BLaER1 (cell line): ENCODE measurements around the gene SIK3.
A peak's percentile ranks its signal among the peaks of the same experiment; 100 is the strongest.

ENCODE experiments used
- H3K27ac ChIP-seq: shearing (Covaris generic); formaldehyde crosslinking; 2 replicates; pipeline ENCODE4 v1.8.1; 2022
- H3K27me3 ChIP-seq: shearing (Covaris generic); formaldehyde crosslinking; 2 replicates; pipeline ENCODE4 v1.8.1; 2022
- H3K36me3 ChIP-seq: shearing (Covaris generic); formaldehyde crosslinking; 2 replicates; pipeline ENCODE4 v1.8.1; 2022
- H3K4me1 ChIP-seq: shearing (Covaris generic); formaldehyde crosslinking; 2 replicates; pipeline ENCODE4 v1.8.1; 2022
- H3K4me2 ChIP-seq: shearing (Covaris generic); formaldehyde crosslinking; 2 replicates; pipeline ENCODE4 v1.8.1; 2022
- H3K4me3 ChIP-seq: shearing (Covaris generic); formaldehyde crosslinking; 2 replicates; pipeline ENCODE4 v1.8.1; 2022
- H3K9ac ChIP-seq: shearing (Covaris generic); formaldehyde crosslinking; 2 replicates; pipeline ENCODE4 v1.8.1; 2022
- H3K9me3 ChIP-seq: shearing (Covaris generic); formaldehyde crosslinking; 2 replicates; pipeline ENCODE4 v1.8.1; 2022
- H4K20me1 ChIP-seq: shearing (Covaris generic); formaldehyde crosslinking; 2 replicates; pipeline ENCODE4 v1.8.1; 2022
- Cebpa-rat ChIP-seq: shearing (Covaris generic); IDR thresholded peaks from 2 replicates; pipeline ENCODE4 v1.8.1; 2022

SIK3 gene

GRCh38 chr11:116861539-116861938 lies 236.7 kb downstream of the SIK3 start:
- Histone ChIP-seq H3K27ac (no peak overlapping the region), H3K9ac (no peak overlapping the region), H3K27me3 (no peaks in the 10 kb centered on the region), H3K4me3 (no peak overlapping the region), H3K4me1 (no peaks in the 10 kb centered on the region), H3K36me3 (peaks cover 88% of the 10 kb centered on the region), H3K9me3 (no peaks in the 10 kb centered on the region), H3K4me2 (no peak overlapping the region), H4K20me1 (no peaks in the 10 kb centered on the region)
- no peak for TF ChIP-seq Cebpa-rat

- Histone ChIP-seq H3K9me3 (no peaks in the 10 kb centered on the region; the same call in 1 of the 2 replicates), H3K4me1 (no peaks in the 10 kb centered on the region), H3K9ac (no peak overlapping the region), H4K20me1 (no peaks in the 10 kb centered on the region), H3K27me3 (no peaks in the 10 kb centered on the region), H3K4me3 (no peak overlapping the region), H3K36me3 (peaks cover 80% of the 10 kb centered on the region), H3K27ac (no peak overlapping the region), H3K4me2 (no peak overlapping the region)
- TF ChIP-seq Cebpa-rat = no peak
Measured at GRCh38 chr11:116860303-116860702, 237.9 kb downstream of the SIK3 start.

DNA sequence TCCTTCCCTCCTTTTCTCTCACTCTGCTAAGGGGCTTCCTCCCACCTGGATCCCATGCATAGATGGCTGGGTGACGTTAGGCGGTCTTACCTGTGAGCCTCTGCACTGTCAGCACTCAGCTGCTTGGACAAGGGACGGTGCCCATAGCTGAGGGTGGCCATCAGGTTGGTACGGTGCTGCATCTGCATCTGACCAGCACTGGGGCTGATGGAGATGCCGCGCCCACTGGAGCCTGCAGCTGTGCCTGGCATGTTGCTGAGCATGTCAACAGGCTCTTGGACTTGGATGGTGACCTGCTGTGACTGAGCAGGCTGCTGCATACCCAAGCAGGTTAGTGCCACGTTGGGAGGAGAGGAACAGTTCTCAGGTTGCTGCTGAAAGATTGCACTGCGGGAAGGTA lies 239.1 kb downstream of the SIK3 start:
- peaks cover 69% of the 10 kb centered on the region for H3K36me3 ChIP-seq
- H3K9ac ChIP-seq = no peak overlapping the region
- no peak overlapping the region for H3K4me3 ChIP-seq
- no peaks in the 10 kb centered on the region for H3K27me3 ChIP-seq
- no peak overlapping the region for H3K27ac ChIP-seq
- H3K4me2 ChIP-seq = no peak overlapping the region
- H4K20me1 ChIP-seq = no peaks in the 10 kb centered on the region
- no peaks in the 10 kb centered on the region; the same call in 1 of the 2 replicates for H3K9me3 ChIP-seq
- TF ChIP-seq Cebpa-rat = no peak
- peaks cover 6% of the 10 kb centered on the region for H3K4me1 ChIP-seq

DNA sequence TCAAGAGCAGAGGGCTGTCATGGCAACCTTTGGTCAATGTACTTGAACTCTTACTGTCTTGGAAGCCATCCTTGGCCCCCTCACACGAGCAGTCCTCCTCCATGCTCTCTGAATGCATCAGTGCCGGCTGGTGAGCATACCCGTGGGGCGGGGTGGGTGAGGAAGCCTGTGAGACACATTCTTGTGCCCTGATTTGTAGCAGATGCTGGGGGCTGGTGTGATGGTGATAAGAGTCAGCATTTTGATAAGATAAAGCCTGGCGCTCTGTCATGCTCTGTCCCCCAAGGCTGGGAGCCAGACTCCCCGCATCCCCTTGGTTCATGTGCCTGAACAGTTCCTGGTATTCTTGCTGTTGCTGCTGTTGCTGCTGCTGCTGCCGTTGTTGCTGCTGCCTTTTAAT lies 240.3 kb downstream of the SIK3 start:
- Histone ChIP-seq H3K4me2 (no peak overlapping the region), H3K9ac (no peak overlapping the region), H3K27ac (no peak overlapping the region), H3K9me3 (no peaks in the 10 kb centered on the region; the same call in 1 of the 2 replicates), H3K4me3 (no peak overlapping the region), H3K36me3 (peaks cover 57% of the 10 kb centered on the region), H3K4me1 (peaks cover 18% of the 10 kb centered on the region), H4K20me1 (peaks cover 4% of the 10 kb centered on the region; the same call in 1 of the 2 replicates), H3K27me3 (no peaks in the 10 kb centered on the region)
- TF ChIP-seq Cebpa-rat = no peak

- H3K27me3 ChIP-seq = no peaks in the 10 kb centered on the region
- no peak for TF ChIP-seq Cebpa-rat
Measured at GRCh38 chr11:116857316-116857715, 240.9 kb downstream of the SIK3 start.

GRCh38 chr11:116856423-116856822 lies 241.8 kb downstream of the SIK3 start:
- peaks cover 42% of the 10 kb centered on the region for H3K36me3 ChIP-seq
- no peak overlapping the region for H3K4me3 ChIP-seq
- no peak overlapping the region for H3K27ac ChIP-seq
- no peak overlapping the region for H3K4me2 ChIP-seq
- H3K9me3 ChIP-seq = no peaks in the 10 kb centered on the region; the same call in 1 of the 2 replicates
- H3K27me3 ChIP-seq = no peaks in the 10 kb centered on the region
- H3K9ac ChIP-seq = no peak overlapping the region
- no peak for TF ChIP-seq Cebpa-rat
- H4K20me1 ChIP-seq = peaks cover 16% of the 10 kb centered on the region; the same call in 1 of the 2 replicates
- H3K4me1 ChIP-seq = peaks cover 33% of the 10 kb centered on the region

More at GRCh38 chr11:116857316-116857715, 240.9 kb downstream of the SIK3 start:
- no peak overlapping the region for H3K9ac ChIP-seq
- H3K36me3 ChIP-seq = peaks cover 51% of the 10 kb centered on the region
- no peak overlapping the region for H3K27ac ChIP-seq
- H3K9me3 ChIP-seq = no peaks in the 10 kb centered on the region; the same call in 1 of the 2 replicates
- H3K4me2 ChIP-seq = no peak overlapping the region
- H3K4me1 ChIP-seq = peaks cover 24% of the 10 kb centered on the region
- H4K20me1 ChIP-seq = peaks cover 10% of the 10 kb centered on the region; the same call in 1 of the 2 replicates
- no peak overlapping the region for H3K4me3 ChIP-seq

- H3K36me3 ChIP-seq = peaks cover 32% of the 10 kb centered on the region
- H3K9ac ChIP-seq = no peak overlapping the region
- no peak overlapping the region for H3K4me3 ChIP-seq
- H3K4me1 ChIP-seq = peaks cover 43% of the 10 kb centered on the region
- no peak for TF ChIP-seq Cebpa-rat
- H3K27ac ChIP-seq = no peak overlapping the region
- H3K4me2 ChIP-seq = no peak overlapping the region
- H4K20me1 ChIP-seq = peaks cover 16% of the 10 kb centered on the region; the same call in 1 of the 2 replicates
- no peaks in the 10 kb centered on the region for H3K27me3 ChIP-seq
- no peaks in the 10 kb centered on the region; the same call in 1 of the 2 replicates for H3K9me3 ChIP-seq
Measured at GRCh38 chr11:116855413-116855812, 242.8 kb downstream of the SIK3 start.

DNA sequence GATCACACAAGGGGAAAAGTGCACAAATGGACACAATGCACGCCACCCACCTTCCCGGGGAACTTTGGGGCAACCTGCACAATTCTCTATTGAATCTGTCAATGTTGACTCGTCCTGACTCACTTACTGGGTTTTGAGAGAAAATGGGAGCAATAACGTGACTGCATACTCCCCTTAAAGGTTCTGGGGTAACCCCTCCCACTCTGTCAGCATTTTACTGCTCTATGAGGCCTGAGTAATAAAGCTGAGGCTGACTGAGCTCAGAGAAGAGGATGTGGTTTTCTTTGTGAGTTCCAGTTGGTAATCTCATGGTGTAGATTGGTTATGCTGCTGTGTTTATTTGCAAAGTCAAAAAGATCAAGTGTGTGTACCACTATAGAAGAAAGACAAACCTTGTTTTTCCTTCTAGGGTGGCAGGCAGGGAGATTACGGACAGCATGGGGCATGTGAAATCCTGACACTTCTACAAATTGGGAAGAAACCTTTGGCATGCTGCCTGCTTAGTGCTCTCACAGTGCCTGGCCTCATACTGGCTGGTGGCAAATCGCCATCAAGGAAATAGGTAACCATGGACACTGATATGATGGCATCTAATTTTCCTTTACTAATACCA lies 244.7 kb downstream of the SIK3 start:
- no peak overlapping the region for H3K4me3 ChIP-seq
- H3K4me1 ChIP-seq = peaks cover 62% of the 10 kb centered on the region
- H3K9me3 ChIP-seq = no peaks in the 10 kb centered on the region; the same call in 1 of the 2 replicates
- TF ChIP-seq Cebpa-rat = no peak
- no peaks in the 10 kb centered on the region for H3K27me3 ChIP-seq
- H4K20me1 ChIP-seq = peaks cover 16% of the 10 kb centered on the region; the same call in 1 of the 2 replicates
- peaks cover 20% of the 10 kb centered on the region for H3K36me3 ChIP-seq
- H3K4me2 ChIP-seq = peak overlapping the region; percentile 87
- H3K27ac ChIP-seq = peak overlapping the region; percentile 65; the same call in 1 of the 2 replicates
- H3K9ac ChIP-seq = no peak overlapping the region

DNA sequence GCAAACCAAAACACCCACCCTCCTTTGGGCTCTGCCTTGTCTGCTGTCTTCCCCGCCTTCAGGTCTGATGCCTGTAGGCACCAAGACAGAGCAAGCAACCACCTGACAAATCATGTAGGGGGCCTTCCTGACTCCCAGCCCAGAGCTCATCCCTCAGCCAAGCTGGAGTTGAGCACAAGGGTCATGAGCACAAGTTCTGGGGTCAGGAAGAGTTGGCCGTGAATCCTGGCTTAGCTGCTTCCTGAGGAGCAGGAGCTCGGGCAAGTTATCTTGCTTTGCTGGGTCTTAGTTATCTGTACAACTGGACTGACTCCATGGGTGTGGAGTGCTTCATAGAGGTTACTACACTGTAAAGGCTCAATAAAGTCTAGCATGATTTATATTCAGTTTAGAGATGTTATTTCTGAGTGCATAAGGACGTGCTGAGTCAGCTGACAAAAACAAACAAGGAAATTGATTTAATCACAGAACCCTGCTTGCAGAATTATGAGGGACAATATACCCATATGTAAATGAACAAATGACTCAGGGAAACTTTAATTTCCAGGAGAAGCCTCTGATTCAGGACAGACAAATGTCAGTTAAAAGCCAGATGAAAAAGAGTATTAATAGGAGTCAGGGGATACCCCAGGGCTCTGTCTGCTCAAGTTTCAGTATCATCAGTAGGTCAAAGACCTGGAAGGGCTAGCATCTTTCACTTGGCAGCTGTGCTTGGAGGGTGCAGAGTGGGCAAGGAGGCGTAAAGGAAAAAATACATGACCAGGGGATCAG lies 245.8 kb downstream of the SIK3 start:
- no peaks in the 10 kb centered on the region for H3K27me3 ChIP-seq
- H4K20me1 ChIP-seq = peaks cover 16% of the 10 kb centered on the region; the same call in 1 of the 2 replicates
- H3K9ac ChIP-seq = peak overlapping the region; percentile 65
- peaks cover 63% of the 10 kb centered on the region for H3K4me1 ChIP-seq
- H3K4me2 ChIP-seq = peak overlapping the region; percentile 87
- TF ChIP-seq Cebpa-rat = no peak
- peak overlapping the region; percentile 65 for H3K27ac ChIP-seq
- H3K4me3 ChIP-seq = peak overlapping the region; percentile 17; the same call in 1 of the 2 replicates
- peaks cover 20% of the 10 kb centered on the region for H3K36me3 ChIP-seq
- H3K9me3 ChIP-seq = no peaks in the 10 kb centered on the region; the same call in 1 of the 2 replicates

GRCh38 chr11:116851626-116852025 lies 246.6 kb downstream of the SIK3 start:
- Histone ChIP-seq H3K9ac (peak overlapping the region; percentile 65), H3K4me2 (peak overlapping the region; percentile 87)
- TF ChIP-seq Cebpa-rat = peak; percentile 59; the same call in 1 of the 2 replicates

More at GRCh38 chr11:116851626-116852025, 246.6 kb downstream of the SIK3 start:
- Histone ChIP-seq H3K27me3 (no peaks in the 10 kb centered on the region), H3K4me3 (peak overlapping the region; percentile 17; the same call in 1 of the 2 replicates), H3K4me1 (peaks cover 63% of the 10 kb centered on the region), H3K9me3 (no peaks in the 10 kb centered on the region; the same call in 1 of the 2 replicates), H4K20me1 (peaks cover 16% of the 10 kb centered on the region; the same call in 1 of the 2 replicates), H3K27ac (peak overlapping the region; percentile 65), H3K36me3 (peaks cover 24% of the 10 kb centered on the region)
